ENCODE data around the gene AKAP10. TPM values are rescaled to one million over a fixed set of nuclear protein-coding genes. Genes with fewer than 3 reads are reported as not detected.
"Not testable (repeated sequence)": the region's sequence is repeated elsewhere in the genome, so short reads cannot be mapped to it uniquely, and the experiment has no call there.

The AKAP10 gene
- total and polyA plus RNA-seq, 2 donors (not counting 3 experiments of a cell fraction or from before 2014, with no cell fraction given) = 10.0 to 27.1 TPM

DNA sequence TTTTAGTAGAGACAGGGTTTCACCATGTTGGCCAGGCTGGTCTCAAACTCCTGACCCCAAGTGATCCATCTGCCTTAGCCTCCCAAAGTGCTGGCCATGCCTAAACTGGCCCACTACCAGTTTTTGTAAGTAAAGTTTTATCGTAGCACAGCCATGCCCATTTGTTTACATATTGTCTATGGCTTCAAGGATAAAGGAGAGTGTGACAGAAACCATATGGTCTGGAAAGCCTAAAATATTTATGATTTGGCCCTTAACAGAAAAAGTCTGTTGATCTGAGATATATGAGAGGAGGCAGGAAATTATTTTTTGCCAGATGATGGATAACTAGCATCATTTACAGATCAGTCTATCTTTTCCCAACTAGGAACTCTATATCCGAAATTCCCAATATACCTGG, 4.5 kb downstream of the AKAP10 start:
- Histone ChIP-seq H3K4me2 (ENCODE audit: insufficient read depth, low read length) (no peak overlapping the region), H3K9me3 (replicated peaks; ENCODE audit: control insufficient read depth, insufficient read depth, low read length) (no peaks in the 10 kb centered on the region), H3K9ac (replicated peaks; ENCODE audit: extremely low read depth, insufficient read depth, low read length) (no peak overlapping the region), H3K4me3 (replicated peaks in 1 of 3; ENCODE audit: insufficient read depth in 1 of 3, low read depth in 1 of 3, low read length in 3 of 3) (no peak overlapping the region), H3K27ac (ENCODE audit: insufficient read depth, low read depth, low read length) (no peak overlapping the region), H2AFZ (ENCODE audit: low read depth, low read length) (no peak overlapping the region), H3K79me2 (ENCODE audit: control insufficient read depth, insufficient read depth, low read length) (peaks cover 89% of the 10 kb centered on the region), H4K20me1 (replicated peaks; ENCODE audit: control insufficient read depth, extremely low read depth, insufficient read depth, low read length) (no peaks in the 10 kb centered on the region), H3K36me3 (ENCODE audit: control insufficient read depth in 2 of 2, extremely low read depth in 1 of 2, insufficient read depth in 2 of 2, low read length in 2 of 2) (peaks cover 0 to 4% of the 10 kb centered on the region in 2 experiments), H3K9me1 (replicated peaks; ENCODE audit: control insufficient read depth, extremely low read depth, insufficient read depth, low read length) (no peaks in the 10 kb centered on the region), H3K4me1 (ENCODE audit: control insufficient read depth, extremely low read depth, insufficient read depth, low read length) (peaks cover 18% of the 10 kb centered on the region), H3K27me3 (ENCODE audit: control insufficient read depth in 2 of 2, insufficient read depth in 2 of 2, low read length in 2 of 2) (no peaks in the 10 kb centered on the region)
- no TSS peak for BruUV-seq (replicated peaks)
- no peak for DNase-seq (ENCODE audit: low read depth, low spot score)
- dilution Hi-C loops (cut with MboI; ENCODE audit: extremely low pct_ligation_motif_present, low sequenced_read_pairs) (no loop called here), intact Hi-C loops (cut with micrococcal nuclease) (loop anchor here (10.0 kb wide), 1 partner anchor 108 kb away; the partner anchor contains the start of gene ULK2)
- no peak for FAIRE-seq
- CTCF ChIA-PET = no interaction called here
- no peak for TF ChIP-seq POLR2A (IDR thresholded peaks at IDR 0.05; ENCODE audit: low read depth, low read length)
- POLR2A ChIA-PET = no interaction called here

DNA sequence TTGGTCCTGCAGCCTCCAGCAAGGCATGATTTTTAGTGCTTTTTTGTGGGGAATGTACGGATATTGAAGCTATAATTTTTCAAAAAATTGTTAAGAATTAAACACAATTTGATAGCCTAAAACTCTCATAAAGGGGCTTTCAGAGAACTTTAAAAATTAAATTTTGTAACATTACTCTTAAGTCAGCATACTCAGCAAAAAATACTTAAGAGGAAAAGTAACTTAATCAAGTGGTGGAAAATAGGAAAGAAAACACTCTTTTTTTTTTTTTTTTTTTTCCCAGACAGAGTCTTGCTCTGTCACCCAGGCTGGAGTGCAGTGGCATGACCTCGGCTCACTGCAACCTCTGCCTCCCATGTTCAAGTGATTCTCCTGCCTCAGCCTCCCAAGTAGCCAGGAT, 14.7 kb downstream of the AKAP10 start:
- H4K20me1 ChIP-seq (replicated peaks; ENCODE audit: control insufficient read depth, extremely low read depth, insufficient read depth, low read length); H3K27ac ChIP-seq (ENCODE audit: insufficient read depth, low read depth, low read length); H3K9me3 ChIP-seq (replicated peaks; ENCODE audit: control insufficient read depth, insufficient read depth, low read length); H3K4me3 ChIP-seq (replicated peaks in 1 of 3; ENCODE audit: insufficient read depth in 1 of 3, low read depth in 1 of 3, low read length in 3 of 3); H2AFZ ChIP-seq (ENCODE audit: low read depth, low read length); dilution Hi-C loops (cut with MboI; ENCODE audit: extremely low pct_ligation_motif_present, low sequenced_read_pairs); H3K36me3 ChIP-seq (ENCODE audit: control insufficient read depth in 2 of 2, extremely low read depth in 1 of 2, insufficient read depth in 2 of 2, low read length in 2 of 2); BruUV-seq (replicated peaks); H3K9me1 ChIP-seq (replicated peaks; ENCODE audit: control insufficient read depth, extremely low read depth, insufficient read depth, low read length); intact Hi-C loops (cut with micrococcal nuclease); H3K27me3 ChIP-seq (ENCODE audit: control insufficient read depth in 2 of 2, insufficient read depth in 2 of 2, low read length in 2 of 2); H3K4me2 ChIP-seq (ENCODE audit: insufficient read depth, low read length); DNase-seq (ENCODE audit: low read depth, low spot score); POLR2A ChIA-PET; FAIRE-seq; H3K9ac ChIP-seq (replicated peaks; ENCODE audit: extremely low read depth, insufficient read depth, low read length): not testable (repeated sequence)
- H3K79me2 ChIP-seq (ENCODE audit: control insufficient read depth, insufficient read depth, low read length) = peaks cover 26% of the 10 kb centered on the region
- CTCF ChIA-PET = interaction anchor here (0.7 kb wide), 1 partner anchor 516 kb away, joined by 3 read pairs; no protein-coding TSS in a partner anchor
- peaks cover 14% of the 10 kb centered on the region for H3K4me1 ChIP-seq (ENCODE audit: control insufficient read depth, extremely low read depth, insufficient read depth, low read length)
